Choroid plexus epithelial cell (primary cell): Measurements from ENCODE around the gene FYB1.

Source experiments
- DNase-seq: peaks from one replicate; pipeline ENCODE4 v3.0.0-alpha.2; 2010; ENCODE audit warnings: low read depth
- H3K4me3 ChIP-seq: 2 replicates; pipeline ENCODE4 v1.5.1; 2011; ENCODE audit warnings: low read depth, mild to moderate bottlenecking, control low read depth, low read length, moderate library complexity
- TF ChIP-seq, protein P1 (sequence below): conservative IDR thresholded peaks from 2 replicates; pipeline ENCODE4 v1.5.1; 2011; ENCODE audit warnings: low read depth, mild to moderate bottlenecking, control low read depth, inconsistent platforms, low read length, moderate library complexity

The FYB1 gene, protein sequence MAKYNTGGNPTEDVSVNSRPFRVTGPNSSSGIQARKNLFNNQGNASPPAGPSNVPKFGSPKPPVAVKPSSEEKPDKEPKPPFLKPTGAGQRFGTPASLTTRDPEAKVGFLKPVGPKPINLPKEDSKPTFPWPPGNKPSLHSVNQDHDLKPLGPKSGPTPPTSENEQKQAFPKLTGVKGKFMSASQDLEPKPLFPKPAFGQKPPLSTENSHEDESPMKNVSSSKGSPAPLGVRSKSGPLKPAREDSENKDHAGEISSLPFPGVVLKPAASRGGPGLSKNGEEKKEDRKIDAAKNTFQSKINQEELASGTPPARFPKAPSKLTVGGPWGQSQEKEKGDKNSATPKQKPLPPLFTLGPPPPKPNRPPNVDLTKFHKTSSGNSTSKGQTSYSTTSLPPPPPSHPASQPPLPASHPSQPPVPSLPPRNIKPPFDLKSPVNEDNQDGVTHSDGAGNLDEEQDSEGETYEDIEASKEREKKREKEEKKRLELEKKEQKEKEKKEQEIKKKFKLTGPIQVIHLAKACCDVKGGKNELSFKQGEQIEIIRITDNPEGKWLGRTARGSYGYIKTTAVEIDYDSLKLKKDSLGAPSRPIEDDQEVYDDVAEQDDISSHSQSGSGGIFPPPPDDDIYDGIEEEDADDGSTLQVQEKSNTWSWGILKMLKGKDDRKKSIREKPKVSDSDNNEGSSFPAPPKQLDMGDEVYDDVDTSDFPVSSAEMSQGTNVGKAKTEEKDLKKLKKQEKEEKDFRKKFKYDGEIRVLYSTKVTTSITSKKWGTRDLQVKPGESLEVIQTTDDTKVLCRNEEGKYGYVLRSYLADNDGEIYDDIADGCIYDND

DNA sequence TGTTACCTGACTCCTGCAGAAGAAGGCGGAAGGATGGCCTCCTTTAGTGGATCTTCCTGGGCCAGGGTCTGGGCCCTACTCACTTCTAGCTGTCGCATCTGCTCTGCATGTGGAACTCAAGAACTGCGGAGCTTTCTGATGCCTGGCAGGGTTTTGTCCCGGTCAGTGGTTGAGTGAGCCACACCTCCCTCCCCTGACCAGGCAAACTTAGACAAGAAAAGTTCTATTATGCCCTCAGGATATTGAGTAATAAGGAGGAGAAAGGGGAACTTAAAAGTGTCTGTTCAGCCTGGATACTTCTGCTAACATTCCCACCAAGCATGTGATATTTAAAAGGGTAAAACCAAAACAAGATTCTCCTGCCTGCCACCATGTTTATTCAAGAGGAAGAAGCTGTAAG lies at the start of gene FYB1:
Gene FYB1, minus strand, starts transcription at position 127 of the 400 bp plus-strand sequence. CDS start 16,603 bp downstream, outside the sequence.
- H3K4me3 ChIP-seq: no peak within 1 kb of the TSS
- DNase-seq: no peak
- TF ChIP-seq, protein P1, sequence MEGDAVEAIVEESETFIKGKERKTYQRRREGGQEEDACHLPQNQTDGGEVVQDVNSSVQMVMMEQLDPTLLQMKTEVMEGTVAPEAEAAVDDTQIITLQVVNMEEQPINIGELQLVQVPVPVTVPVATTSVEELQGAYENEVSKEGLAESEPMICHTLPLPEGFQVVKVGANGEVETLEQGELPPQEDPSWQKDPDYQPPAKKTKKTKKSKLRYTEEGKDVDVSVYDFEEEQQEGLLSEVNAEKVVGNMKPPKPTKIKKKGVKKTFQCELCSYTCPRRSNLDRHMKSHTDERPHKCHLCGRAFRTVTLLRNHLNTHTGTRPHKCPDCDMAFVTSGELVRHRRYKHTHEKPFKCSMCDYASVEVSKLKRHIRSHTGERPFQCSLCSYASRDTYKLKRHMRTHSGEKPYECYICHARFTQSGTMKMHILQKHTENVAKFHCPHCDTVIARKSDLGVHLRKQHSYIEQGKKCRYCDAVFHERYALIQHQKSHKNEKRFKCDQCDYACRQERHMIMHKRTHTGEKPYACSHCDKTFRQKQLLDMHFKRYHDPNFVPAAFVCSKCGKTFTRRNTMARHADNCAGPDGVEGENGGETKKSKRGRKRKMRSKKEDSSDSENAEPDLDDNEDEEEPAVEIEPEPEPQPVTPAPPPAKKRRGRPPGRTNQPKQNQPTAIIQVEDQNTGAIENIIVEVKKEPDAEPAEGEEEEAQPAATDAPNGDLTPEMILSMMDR: no peak

DNA sequence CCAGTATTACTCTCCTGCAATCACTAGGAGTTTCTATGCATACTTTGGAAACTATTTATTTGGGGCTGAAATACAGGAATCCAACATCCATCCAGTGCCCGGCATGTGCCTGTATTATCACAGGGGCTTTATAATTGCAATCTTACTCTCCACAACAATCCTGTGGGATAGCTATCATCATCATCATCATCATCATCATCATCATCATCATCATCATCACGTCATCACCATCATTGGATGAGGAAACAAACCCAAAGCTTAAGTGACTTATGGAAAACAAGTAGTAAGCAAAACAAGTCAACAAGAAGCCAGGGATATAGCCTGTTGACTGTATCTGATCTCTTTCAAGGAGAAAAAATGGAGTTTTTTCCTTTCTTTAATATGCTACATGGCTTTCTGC lies 47.8 kb upstream of the FYB1 start:
- DNase-seq: no peak
- TF ChIP-seq, protein P1: no peak
- H3K4me3 ChIP-seq: no peak overlapping the region

DNA sequence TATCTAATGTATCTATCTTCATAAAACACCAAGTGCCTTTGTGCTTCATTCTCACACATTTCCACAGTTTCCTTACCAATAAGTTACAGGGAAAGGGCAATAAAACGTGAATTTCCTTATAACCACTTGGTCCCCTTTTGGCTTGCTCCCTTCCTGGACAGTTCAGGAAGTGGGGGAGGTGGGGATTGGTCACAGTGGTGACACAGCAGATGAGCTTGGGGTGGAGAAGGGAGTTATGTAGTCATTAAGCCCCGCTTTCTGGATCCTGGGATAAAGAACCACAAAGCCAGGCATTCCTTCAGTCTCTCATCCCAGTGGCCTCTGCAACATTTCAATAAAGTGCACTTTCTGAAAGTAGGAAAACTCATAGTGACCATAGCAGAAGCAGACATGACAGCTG lies 47.1 kb upstream of the FYB1 start:
- H3K4me3 ChIP-seq: no peak overlapping the region
- DNase-seq: no peak
- TF ChIP-seq, protein P1: no peak

DNA sequence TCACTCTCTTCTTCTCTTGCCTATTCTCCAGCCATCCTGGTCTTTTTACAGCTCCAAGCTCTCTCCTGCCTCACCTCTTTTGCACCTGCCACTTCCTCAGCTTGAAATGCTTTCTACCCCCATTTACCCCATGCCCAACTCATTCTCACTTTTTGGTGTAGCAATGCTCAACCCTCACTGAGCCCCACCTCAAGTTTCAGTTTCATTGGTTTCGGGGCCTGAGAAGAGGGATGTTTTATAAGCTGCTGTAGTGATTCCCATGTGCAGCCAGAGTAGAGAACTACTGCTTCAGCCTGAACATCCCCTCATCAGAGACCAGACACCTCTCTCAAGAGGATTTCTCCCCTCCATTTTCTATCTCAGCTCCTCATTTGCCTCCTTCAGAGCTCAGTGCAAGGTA lies 45.2 kb upstream of the FYB1 start:
- TF ChIP-seq, protein P1: no peak
- no peak for DNase-seq
- no peak overlapping the region for H3K4me3 ChIP-seq

DNA sequence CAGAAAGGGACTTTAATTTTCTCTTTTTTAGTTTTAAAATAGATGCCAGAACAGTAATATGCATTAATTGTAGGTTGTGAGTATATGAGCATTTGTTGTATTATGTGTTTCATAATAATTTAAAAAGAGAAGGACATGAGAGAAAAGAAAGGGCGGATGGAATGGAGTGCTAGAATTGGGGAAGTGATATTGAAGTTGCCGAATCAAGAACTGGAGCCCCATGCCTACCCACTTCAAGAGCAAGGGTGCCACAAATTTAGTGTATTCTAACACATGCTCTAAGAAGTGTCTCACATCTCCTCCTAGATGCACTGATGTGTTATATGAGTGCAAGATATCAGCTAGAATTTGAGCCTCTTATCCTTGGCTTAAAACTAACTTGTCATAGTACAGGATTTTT lies 43.6 kb upstream of the FYB1 start:
- H3K4me3 ChIP-seq: no peak overlapping the region
- DNase-seq: no peak
- TF ChIP-seq, protein P1: no peak

DNA sequence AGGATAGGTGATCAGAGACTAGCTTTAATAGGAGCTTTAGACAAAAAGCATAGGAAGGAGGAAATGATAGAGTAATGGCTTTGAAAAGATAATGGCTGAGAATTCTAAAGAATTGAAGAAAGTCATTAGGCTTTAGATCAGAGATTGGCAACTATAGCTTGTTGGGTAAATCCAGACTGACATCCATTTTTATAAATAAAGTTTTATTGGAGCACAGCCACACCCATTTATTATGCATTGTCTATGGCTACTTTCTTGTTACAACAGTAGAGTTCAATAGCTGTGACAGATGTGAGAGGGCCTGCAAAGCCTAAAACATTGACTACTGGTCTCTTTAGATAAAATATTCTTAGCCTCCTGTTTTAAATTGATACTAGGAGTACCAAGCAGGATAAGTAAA lies 40.7 kb upstream of the FYB1 start:
- DNase-seq: no peak
- TF ChIP-seq, protein P1: no peak
- no peak overlapping the region for H3K4me3 ChIP-seq

DNA sequence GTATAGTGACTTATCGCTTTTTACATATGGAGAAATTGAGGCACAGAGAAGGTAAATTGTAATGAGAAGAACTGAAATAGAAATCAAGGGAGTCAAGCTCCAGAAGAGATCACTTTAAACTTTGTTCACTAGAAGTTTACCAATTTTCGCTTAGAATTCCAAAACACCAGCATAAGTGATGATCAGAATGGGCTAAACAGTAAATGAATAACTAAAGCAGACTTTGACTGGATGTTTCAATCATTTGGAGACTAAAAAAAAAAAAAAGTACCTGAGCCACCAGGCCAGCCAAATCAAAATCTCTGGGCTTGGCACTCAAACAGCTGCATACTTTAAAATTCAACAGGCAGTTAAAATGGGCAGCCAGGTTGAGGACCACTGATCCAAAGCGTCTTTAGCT lies 38.2 kb upstream of the FYB1 start:
- TF ChIP-seq, protein P1: no peak
- H3K4me3 ChIP-seq: no peak overlapping the region
- DNase-seq: no peak
